H1 (cell line): ENCODE results near the gene RREB1. TPM values are rescaled to one million over a fixed set of nuclear protein-coding genes. Genes with fewer than 3 reads are reported as not detected.
"Not testable (repeated sequence)": the region's sequence is repeated elsewhere in the genome, so short reads cannot be mapped to it uniquely, and the experiment has no call there.

ENCODE experiments used
- CTCF ChIA-PET: fragments of 300-600 bp; sonication (Branson Sonifier 250); formaldehyde crosslinking; loops from one replicate; lab custom pipeline; 2021; ENCODE audit not compliant: partially characterized antibody; lab: Charles Lee
- POLR2A ChIA-PET: fragments of 300-600 bp; sonication (Branson Sonifier 250); formaldehyde crosslinking; loops from one replicate; lab custom pipeline; 2021; ENCODE audit warnings: inconsistent platforms; ENCODE audit not compliant: partially characterized antibody; lab: Charles Lee
- DNase-seq, 2 experiments: peaks; one replicate each; pipeline versions ENCODE4 v3.0.0 to v3.0.0-alpha.2; 2010 to 2022; ENCODE audit warnings: low spot score in 2 of 2, low read depth in 1 of 2, mixed read lengths in 1 of 2
- FAIRE-seq: peaks from 2 replicates; lab custom pipeline; 2011; peaks lifted over from hg19 to GRCh38; lab: Jason Lieb, UNC
- H2AFZ ChIP-seq: 2 replicates; pipeline ENCODE4 v1.8.1; 2012; ENCODE audit warnings: low read length, inconsistent platforms
- H2AK5ac ChIP-seq: 2 replicates; pipeline ENCODE4 v1.6.1; 2013; ENCODE audit warnings: low read depth, low read length
- H2BK120ac ChIP-seq: replicated peaks from 2 replicates; pipeline ENCODE3; 2013; ENCODE audit warnings: low read depth, low read length, inconsistent platforms
- H2BK12ac ChIP-seq: 2 replicates; pipeline ENCODE4 v1.6.1; 2013; ENCODE audit warnings: low read depth, low read length
- H2BK15ac ChIP-seq: 2 replicates; pipeline ENCODE4 v1.6.1; 2013; ENCODE audit warnings: low read length
- H2BK20ac ChIP-seq: 2 replicates; pipeline ENCODE4 v1.6.1; 2013; ENCODE audit warnings: low read length
- H2BK5ac ChIP-seq: 2 replicates; pipeline ENCODE4 v1.6.1; 2013; ENCODE audit warnings: low read depth, low read length
- H3K14ac ChIP-seq: 2 replicates; pipeline ENCODE4 v1.6.1; 2013; ENCODE audit warnings: inconsistent platforms; ENCODE audit not compliant: insufficient read length
- H3K18ac ChIP-seq: 2 replicates; pipeline ENCODE4 v1.6.1; 2013; ENCODE audit warnings: low read length; ENCODE audit errors: extremely low read depth
- H3K23ac ChIP-seq: 2 replicates; pipeline ENCODE4 v1.6.1; 2013; ENCODE audit warnings: inconsistent platforms; ENCODE audit not compliant: insufficient read length
- H3K23me2 ChIP-seq: 2 replicates; pipeline ENCODE4 v1.6.1; 2013; ENCODE audit warnings: low read depth, low read length
- H3K27ac ChIP-seq: 2 replicates; pipeline ENCODE4 v1.6.1; 2011; ENCODE audit warnings: low read depth, low read length, inconsistent platforms
- H3K27me3 ChIP-seq, 4 experiments: replicated peaks in 1 of 4; 1 replicate in 1 of 4; 2 replicates in 3 of 4; pipeline versions ENCODE4 v1.6.1 to v1.8.1; 2011 to 2013; ENCODE audit warnings: low read length in 3 of 4, mild to moderate bottlenecking in 3 of 4, inconsistent platforms in 2 of 4, mixed read lengths in 2 of 4, moderate library complexity in 1 of 4; ENCODE audit not compliant: control insufficient read depth in 3 of 4, insufficient read depth in 3 of 4; ENCODE audit errors: extremely low read depth in 1 of 4
- H3K36me3 ChIP-seq, 4 experiments: 2 replicates each; pipeline versions ENCODE4 v1.6.1 to v1.8.1; 2011 to 2013; ENCODE audit warnings: mild to moderate bottlenecking in 4 of 4, low read length in 3 of 4, moderate library complexity in 2 of 4, control low read depth in 1 of 4, inconsistent platforms in 1 of 4; ENCODE audit not compliant: insufficient read depth in 4 of 4, control insufficient read depth in 2 of 4
- H3K4ac ChIP-seq: replicated peaks from 2 replicates; pipeline ENCODE3; 2013; ENCODE audit warnings: low read length, low read depth, mixed read lengths, inconsistent platforms; ENCODE audit not compliant: insufficient read length
- H3K4me1 ChIP-seq, 4 experiments: replicated peaks in 1 of 4; 1 replicate in 1 of 4; 2 replicates in 3 of 4; pipeline versions ENCODE4 v1.6.1 to v1.8.1; 2011 to 2013; ENCODE audit warnings: low read length in 3 of 4, inconsistent platforms in 2 of 4, mixed read lengths in 1 of 4; ENCODE audit not compliant: insufficient read depth in 4 of 4, control insufficient read depth in 3 of 4
- H3K4me2 ChIP-seq, 2 experiments: 2 replicates each; pipeline versions ENCODE4 v1.6.1 to v1.8.1; 2011 to 2013; ENCODE audit warnings: low read depth in 2 of 2, low read length in 2 of 2, control low read depth in 1 of 2, inconsistent platforms in 1 of 2, mild to moderate bottlenecking in 1 of 2; ENCODE audit not compliant: insufficient read depth in 1 of 2
- H3K4me3 ChIP-seq, 4 experiments: fragments of 200-600, 300-600 bp in 1 of 4; sonication (generic), shearing (Covaris generic), sonication (Bioruptor Twin) in 1 of 4; 2 replicates each; pipeline versions ENCODE4 v1.5.1 to v1.8.1; 2011 to 2016; ENCODE audit warnings: low read length in 4 of 4, low read depth in 3 of 4, control low read depth in 2 of 4, inconsistent platforms in 2 of 4, mild to moderate bottlenecking in 2 of 4, mixed read lengths in 1 of 4, moderate library complexity in 1 of 4; ENCODE audit not compliant: insufficient read depth in 2 of 4; ENCODE audit errors: extremely low read depth in 1 of 4
- H3K56ac ChIP-seq: replicated peaks from 2 replicates; pipeline ENCODE3; 2013; ENCODE audit warnings: low read depth, mild to moderate bottlenecking, mixed read lengths, low read length, inconsistent platforms; ENCODE audit not compliant: insufficient read length
- H3K79me1 ChIP-seq: 2 replicates; pipeline ENCODE4 v1.6.1; 2013; ENCODE audit warnings: low read depth, low read length, control low read depth
- H3K79me2 ChIP-seq, 2 experiments: 2 replicates each; pipeline versions ENCODE4 v1.6.1 to v1.8.1; 2012 to 2013; ENCODE audit warnings: low read length in 2 of 2, mild to moderate bottlenecking in 2 of 2, inconsistent platforms in 1 of 2; ENCODE audit not compliant: insufficient read depth in 2 of 2, control insufficient read depth in 1 of 2
- H3K9ac ChIP-seq, 4 experiments: replicated peaks in 1 of 4; 1 replicate in 1 of 4; 2 replicates in 3 of 4; pipeline versions ENCODE4 v1.6.1 to v1.8.1; 2011 to 2013; ENCODE audit warnings: low read depth in 3 of 4, low read length in 3 of 4, control low read depth in 2 of 4, mild to moderate bottlenecking in 2 of 4, moderate library complexity in 2 of 4, inconsistent platforms in 1 of 4; ENCODE audit errors: extremely low read depth in 1 of 4
- H3K9me3 ChIP-seq, 2 experiments: 2 replicates each; pipeline versions ENCODE4 v1.6.1 to v1.8.1; 2012 to 2013; ENCODE audit warnings: mild to moderate bottlenecking in 2 of 2, moderate library complexity in 2 of 2, control low read depth in 1 of 2, inconsistent platforms in 1 of 2, low read depth in 1 of 2, low read length in 1 of 2, mixed read lengths in 1 of 2; ENCODE audit not compliant: insufficient read depth in 2 of 2
- H4K20me1 ChIP-seq, 2 experiments: replicated peaks in 1 of 2; 2 replicates each; pipeline versions ENCODE3 to v1.8.1; 2011 to 2013; ENCODE audit warnings: inconsistent platforms in 2 of 2, low read length in 2 of 2, mild to moderate bottlenecking in 1 of 2; ENCODE audit not compliant: insufficient read depth in 2 of 2, control insufficient read depth in 1 of 2
- H4K5ac ChIP-seq: 2 replicates; pipeline ENCODE4 v1.6.1; 2013; ENCODE audit warnings: low read length, low read depth, mixed read lengths, inconsistent platforms; ENCODE audit not compliant: insufficient read length
- H4K8ac ChIP-seq: 2 replicates; pipeline ENCODE4 v1.8.0; 2013; ENCODE audit warnings: mild to moderate bottlenecking, moderate library complexity, low read length, inconsistent platforms; ENCODE audit not compliant: insufficient read depth; ENCODE audit errors: extremely low read depth
- H4K91ac ChIP-seq: replicated peaks from 2 replicates; pipeline ENCODE3; 2013; ENCODE audit warnings: low read length, mixed read lengths, inconsistent platforms; ENCODE audit not compliant: insufficient read length
- WGBS, 2 experiments: shearing (Covaris generic) in 1 of 2; methylation state at CpG; one replicate each; pipeline versions ENCODE4 v1.1.6 to v1.1.7; 2013 to 2015; ENCODE audit warnings: low lambda C conversion rate in 2 of 2, mixed read lengths in 2 of 2, inconsistent platforms in 1 of 2, low coverage in 1 of 2, missing lambda C conversion rate in 1 of 2; ENCODE audit not compliant: insufficient replicate concordance in 2 of 2, insufficient coverage in 1 of 2, insufficient read length in 1 of 2; ENCODE audit errors: extremely low coverage in 1 of 2, missing lambda C conversion rate in 1 of 2; 5-methylcytosine and 5-hydroxymethylcytosine counted together
- polyA plus RNA-seq, 7 experiments: library from polyadenylated mRNA; depleted of rRNA in 3 of 7; stranded (reverse) in 5 of 7; unstranded in 2 of 7; fragments of >200 nt in 5 of 7; fragments of 200-250 nt in 2 of 7; gene quantifications; 1 replicate in 5 of 7; 2 replicates in 1 of 7; 4 replicates in 1 of 7; pipeline versions ENCODE4 v1.2.1 to v1.2.3, GENCODE V29; 2011 to 2013; ENCODE audit warnings: missing spikeins in 2 of 7, mixed read lengths in 2 of 7
- total RNA-seq: library from RNA; stranded (reverse); fragmentation: NEBNext Ultra II Directional; extraction: Animal tissue kit (Norgen Biotek cat#: 25700); gene quantifications from 2 replicates; pipeline ENCODE4 v1.2.1, GENCODE V29; 2021

The RREB1 gene
- total and polyA plus RNA-seq, 2 of the 8 experiments (the other 6 are each of a cell fraction or from before 2014, with no cell fraction given): 3.9 to 34.7 TPM

DNA sequence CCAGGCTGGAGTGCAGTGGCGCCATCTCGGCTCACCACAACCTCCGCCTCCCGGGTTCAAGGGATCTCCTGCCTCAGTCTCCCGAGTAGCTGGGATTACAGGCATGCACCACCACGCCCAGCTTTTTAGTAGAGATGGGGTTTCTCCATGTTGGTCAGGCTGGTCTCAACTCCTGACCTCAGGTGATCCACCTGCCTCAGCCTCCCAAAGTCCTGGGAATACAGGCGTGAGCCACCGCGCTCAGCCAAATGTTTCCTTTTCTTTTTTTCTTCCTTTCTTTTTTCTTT is 155.7 kb downstream of the RREB1 start:
- H4K20me1 ChIP-seq, DNase-seq, H3K18ac ChIP-seq, H2AFZ ChIP-seq, H2BK120ac ChIP-seq, H3K23ac ChIP-seq, H3K79me1 ChIP-seq, H4K8ac ChIP-seq, H2BK20ac ChIP-seq, H3K27ac ChIP-seq, H3K56ac ChIP-seq, H3K4ac ChIP-seq, H2AK5ac ChIP-seq, FAIRE-seq, H3K79me2 ChIP-seq, H3K9ac ChIP-seq, H3K4me3 ChIP-seq, H3K14ac ChIP-seq, H2BK5ac ChIP-seq, H3K4me2 ChIP-seq, H3K27me3 ChIP-seq, H3K9me3 ChIP-seq, H2BK12ac ChIP-seq, H4K5ac ChIP-seq, H4K91ac ChIP-seq, H2BK15ac ChIP-seq, H3K36me3 ChIP-seq: not testable (repeated sequence)
- POLR2A ChIA-PET: interaction anchor here (1.5 kb wide), 1 partner anchor 23 kb away, joined by 4 read pairs; no protein-coding TSS in a partner anchor
- CTCF ChIA-PET: interaction anchor here (0.7 kb wide), 1 partner anchor 271 kb away, joined by 3 read pairs; no protein-coding TSS in a partner anchor
- peaks cover 0 to 16% (median 11%) of the 10 kb centered on the region in 4 experiments; a peak in 6 of 7 replicates for H3K4me1 ChIP-seq
- H3K23me2 ChIP-seq: peaks cover 14% of the 10 kb centered on the region
- 96% methylated on average over 4 of the region's 9 CpGs; no CpG with 5 or more reads in 1 of the 2 experiments for WGBS, 2 experiments
